IMR-90 (cell line): ENCODE measurements around the gene PCDHB15. TPM values are rescaled to one million over a fixed set of nuclear protein-coding genes. Genes with fewer than 3 reads are reported as not detected.

Experiments used
- ATAC-seq: fragments of 200-7000 bp; cut with Tn5 transposase; 2 replicates; pipeline ENCODE4 v1.9.1; 2020; ENCODE audit warnings: low read depth, mild to moderate bottlenecking, moderate library complexity
- BruUV-seq: library from RNA; stranded (reverse); fragments of 400-500 nt; replicated peaks from 2 replicates; lab custom pipeline; 2021; lab: Mats Ljungman, UMichigan
- CTCF ChIA-PET: fragments of 300-600 bp; formaldehyde crosslinking; extraction: SDS; loops from one replicate; lab custom pipeline; 2021; ENCODE audit warnings: antibody characterized with exemption; lab: Yijun Ruan, JAX
- POLR2A ChIA-PET: fragments of 300-600 bp; sonication (Branson Sonifier 250); formaldehyde crosslinking; loops from one replicate; lab custom pipeline; 2022; ENCODE audit warnings: antibody characterized with exemption; ENCODE audit not compliant: unreplicated experiment; lab: Charles Lee
- DNase-seq: peaks from one replicate; pipeline ENCODE4 v3.0.0; 2013
- H2AFZ ChIP-seq: replicated peaks from 2 replicates; pipeline ENCODE3; 2013; ENCODE audit warnings: low read length, mild to moderate bottlenecking; ENCODE audit not compliant: poor library complexity
- H2AK5ac ChIP-seq: 2 replicates; pipeline ENCODE4 v1.6.1; 2013; ENCODE audit warnings: low read depth, low read length, inconsistent platforms
- H2AK9ac ChIP-seq: replicated peaks from 2 replicates; pipeline ENCODE3; 2013; ENCODE audit warnings: mild to moderate bottlenecking, low read depth, low read length, moderate library complexity; ENCODE audit not compliant: poor library complexity
- H2BK120ac ChIP-seq: 2 replicates; pipeline ENCODE4 v1.6.1; 2013; ENCODE audit warnings: low read depth, low read length, inconsistent platforms
- H2BK15ac ChIP-seq: 3 replicates; pipeline ENCODE4 v1.6.1; 2013; ENCODE audit warnings: low read depth, low read length, inconsistent platforms
- H2BK20ac ChIP-seq: 2 replicates; pipeline ENCODE4 v1.6.1; 2013; ENCODE audit warnings: low read depth, mild to moderate bottlenecking, inconsistent platforms, low read length, moderate library complexity
- H2BK5ac ChIP-seq: 2 replicates; pipeline ENCODE4 v1.6.1; 2013; ENCODE audit warnings: mild to moderate bottlenecking, low read depth, low read length, inconsistent platforms; ENCODE audit not compliant: poor library complexity, severe bottlenecking
- H3K14ac ChIP-seq: replicated peaks from 2 replicates; pipeline ENCODE4 v1.6.1; 2013; ENCODE audit warnings: low read depth, low read length, inconsistent platforms
- H3K18ac ChIP-seq: 2 replicates; pipeline ENCODE4 v1.6.1; 2013; ENCODE audit warnings: low read depth, low read length, control low read depth
- H3K23ac ChIP-seq: 2 replicates; pipeline ENCODE4 v1.6.1; 2013; ENCODE audit warnings: low read depth, low read length, inconsistent platforms
- H3K27ac ChIP-seq: 2 replicates; pipeline ENCODE4 v1.5.1; 2013; ENCODE audit warnings: mild to moderate bottlenecking, control low read depth, low read length; ENCODE audit not compliant: insufficient read depth
- H3K27me3 ChIP-seq: 2 replicates; pipeline ENCODE4 v1.6.1; 2013; ENCODE audit warnings: low read length; ENCODE audit not compliant: control insufficient read depth, insufficient read depth
- H3K36me3 ChIP-seq: 2 replicates; pipeline ENCODE4 v1.6.1; 2013; ENCODE audit warnings: low read length, mixed read lengths; ENCODE audit not compliant: control insufficient read depth, insufficient read depth
- H3K4ac ChIP-seq: 2 replicates; pipeline ENCODE4 v1.6.1; 2013; ENCODE audit warnings: low read depth, low read length, inconsistent platforms
- H3K4me1 ChIP-seq: 2 replicates; pipeline ENCODE4 v1.6.1; 2013; ENCODE audit warnings: low read length, mixed read lengths; ENCODE audit not compliant: control insufficient read depth, insufficient read depth
- H3K4me2 ChIP-seq: 2 replicates; pipeline ENCODE4 v1.6.1; 2013; ENCODE audit warnings: low read depth, mild to moderate bottlenecking, control low read depth, low read length, moderate library complexity
- H3K4me3 ChIP-seq: 2 replicates; pipeline ENCODE4 v1.5.1; 2013; ENCODE audit warnings: low read depth, mild to moderate bottlenecking, control low read depth, low read length, moderate library complexity; ENCODE audit not compliant: insufficient read depth
- H3K56ac ChIP-seq: 2 replicates; pipeline ENCODE4 v1.6.1; 2013; ENCODE audit warnings: low read length, inconsistent platforms; ENCODE audit not compliant: insufficient read depth; ENCODE audit errors: extremely low read depth
- H3K79me1 ChIP-seq, 2 experiments: 2 replicates each; pipeline ENCODE4 v1.6.1; 2013; ENCODE audit warnings: low read length in 2 of 2, inconsistent platforms in 1 of 2, low read depth in 1 of 2
- H3K9ac ChIP-seq: 2 replicates; pipeline ENCODE4 v1.6.1; 2013; ENCODE audit warnings: low read depth, low read length, control low read depth
- H3K9me1 ChIP-seq: 2 replicates; pipeline ENCODE4 v1.6.1; 2013; ENCODE audit warnings: low read length, inconsistent platforms; ENCODE audit not compliant: insufficient read depth
- H3K9me3 ChIP-seq: 2 replicates; pipeline ENCODE4 v1.6.1; 2013; ENCODE audit warnings: low read length; ENCODE audit not compliant: control insufficient read depth, insufficient read depth
- H4K20me1 ChIP-seq: 2 replicates; pipeline ENCODE4 v1.6.1; 2013; ENCODE audit warnings: low read length, inconsistent platforms; ENCODE audit not compliant: insufficient read depth
- H4K5ac ChIP-seq: 2 replicates; pipeline ENCODE4 v1.6.1; 2013; ENCODE audit warnings: mild to moderate bottlenecking, low read depth, low read length, control low read depth
- H4K8ac ChIP-seq, 2 experiments: 2 replicates each; pipeline ENCODE4 v1.6.1; 2013; ENCODE audit warnings: low read depth in 2 of 2, low read length in 2 of 2, control low read depth in 1 of 2, inconsistent platforms in 1 of 2
- H4K91ac ChIP-seq: 2 replicates; pipeline ENCODE4 v1.6.1; 2013; ENCODE audit warnings: low read depth, low read length, inconsistent platforms; ENCODE audit not compliant: insufficient read depth
- BHLHE40 ChIP-seq: fragments of 150-350 bp; IDR thresholded peaks from 2 replicates; pipeline ENCODE4 v1.6.1; 2016; ENCODE audit warnings: mild to moderate bottlenecking, low read depth, low read length
- CEBPB ChIP-seq: IDR thresholded peaks from 2 replicates; pipeline ENCODE4 v1.6.1; 2012; ENCODE audit warnings: low read depth, low read length, improper control_type of control experiment
- CHD1 ChIP-seq: IDR thresholded peaks from 2 replicates; pipeline ENCODE4 v1.6.1; 2012; ENCODE audit warnings: low read depth, low read length, improper control_type of control experiment
- FOS ChIP-seq: fragments of 150-350 bp; IDR thresholded peaks from 2 replicates; pipeline ENCODE4 v1.6.1; 2016; ENCODE audit warnings: low read depth, low read length
- MAFK ChIP-seq: IDR thresholded peaks from 2 replicates; pipeline ENCODE4 v1.6.1; 2012; ENCODE audit warnings: low read depth, low read length, improper control_type of control experiment
- MAZ ChIP-seq: IDR thresholded peaks from 2 replicates; pipeline ENCODE4 v1.6.1; 2012; ENCODE audit warnings: low read depth, mild to moderate bottlenecking, low read length, improper control_type of control experiment, moderate library complexity, borderline replicate concordance
- MXI1 ChIP-seq: IDR thresholded peaks from 2 replicates; pipeline ENCODE4 v1.6.1; 2012; ENCODE audit warnings: low read depth, mild to moderate bottlenecking, low read length, moderate library complexity, borderline replicate concordance
- NFE2L2 ChIP-seq: fragments of 150-350 bp; IDR thresholded peaks from 2 replicates; pipeline ENCODE4 v1.6.1; 2016; ENCODE audit warnings: low read depth, mild to moderate bottlenecking, low read length
- POLR2A ChIP-seq: IDR thresholded peaks from 2 replicates; pipeline ENCODE4 v1.6.1; 2012; ENCODE audit warnings: mild to moderate bottlenecking, low read depth, low read length
- RAD21 ChIP-seq: IDR thresholded peaks from 2 replicates; pipeline ENCODE4 v1.6.1; 2012; ENCODE audit warnings: low read length, improper control_type of control experiment
- RCOR1 ChIP-seq: IDR thresholded peaks from 2 replicates; pipeline ENCODE4 v1.6.1; 2012; ENCODE audit warnings: mild to moderate bottlenecking, low read length, improper control_type of control experiment; ENCODE audit not compliant: insufficient replicate concordance
- RFX5 ChIP-seq: IDR thresholded peaks from 2 replicates; pipeline ENCODE4 v1.8.0; 2012; ENCODE audit warnings: low read depth, mild to moderate bottlenecking, low read length, moderate library complexity
- SMC3 ChIP-seq: fragments of 150-350 bp; IDR thresholded peaks from 2 replicates; pipeline ENCODE4 v1.6.1; 2016; ENCODE audit warnings: low read depth, mild to moderate bottlenecking, antibody characterized with exemption, low read length, moderate library complexity
- WGBS, 2 experiments: methylation state at CpG; one replicate each; pipeline versions ENCODE4 v1.1.5 to v1.1.7; 2013; ENCODE audit warnings: missing lambda C conversion rate in 2 of 2; ENCODE audit not compliant: insufficient read length in 1 of 2; ENCODE audit errors: extremely low coverage in 2 of 2; 5-methylcytosine and 5-hydroxymethylcytosine counted together
- dilution Hi-C: fragments of 300-500 bp; cut with HindIII; formaldehyde crosslinking; loops from one replicate; pipeline ENCODE4 v1.14.3; 2018; ENCODE audit warnings: low sequenced_read_pairs; ENCODE audit not compliant: unreplicated experiment
- in situ Hi-C: fragments of 300-500 bp; cut with MboI; formaldehyde crosslinking; loops from 3 replicates; pipeline ENCODE4 v1.14.3; 2019; ENCODE audit warnings: low sequenced_read_pairs, inconsistent platforms, mixed read lengths
- intact Hi-C: fragments of 100-400 bp; cut with micrococcal nuclease; formaldehyde crosslinking; loops from 2 replicates; pipeline ENCODE4 v1.10.0; 2022
- polyA plus RNA-seq, 3 experiments: library from polyadenylated mRNA; depleted of rRNA; stranded (reverse); fragments of >200 nt; gene quantifications; 2 replicates each; pipeline ENCODE4 v1.2.3, GENCODE V29; 2012; ENCODE audit warnings: low replicate concordance in 1 of 3
- total RNA-seq: library from RNA; depleted of rRNA; stranded (reverse); fragments of >200 nt; gene quantifications from 2 replicates; pipeline ENCODE4 v1.2.3, GENCODE V29; 2012
- TF ChIP-seq, protein P1 (sequence below): fragments of 150-350 bp; IDR thresholded peaks from 2 replicates; pipeline ENCODE4 v1.6.1; 2016; ENCODE audit warnings: low read depth, mild to moderate bottlenecking, low read length, moderate library complexity, borderline replicate concordance
- TF ChIP-seq, protein P2 (sequence below): fragments of 150-350 bp; IDR thresholded peaks from 2 replicates; pipeline ENCODE4 v1.6.1; 2017; ENCODE audit warnings: mild to moderate bottlenecking, antibody characterized with exemption, low read length, low read depth
- TF ChIP-seq, protein P3 (sequence below): conservative IDR thresholded peaks from 2 replicates; pipeline ENCODE4 v1.5.1; 2012; ENCODE audit warnings: mild to moderate bottlenecking, low read depth, low read length, improper control_type of control experiment

PCDHB15 gene
- total and polyA plus RNA-seq, 2 of the 4 experiments (the other 2 are of a cell fraction), result 0.17 to 0.18 TPM

DNA sequence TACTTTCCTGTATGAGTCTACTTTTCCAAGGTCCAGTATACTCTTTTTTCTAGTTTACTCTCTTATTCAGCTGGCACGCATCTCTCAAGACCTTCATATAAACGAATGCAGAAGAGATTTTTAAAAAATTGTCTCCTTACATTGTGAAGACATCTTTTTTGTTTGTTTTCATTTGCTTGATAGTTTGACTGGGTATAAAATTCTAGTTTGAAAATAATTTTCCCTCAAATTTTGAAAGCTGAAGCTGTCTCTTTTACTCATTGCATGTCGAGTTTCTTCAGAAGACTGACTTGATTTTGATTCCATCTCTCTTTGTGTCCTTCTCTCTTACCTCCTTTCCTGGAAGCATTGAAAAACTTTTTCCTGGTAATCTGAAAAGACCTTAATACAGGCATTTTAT lies 48.8 kb upstream of the PCDHB15 start:
- Histone ChIP-seq H4K8ac (no peak overlapping the region), H2BK5ac (no peak overlapping the region), H2AK5ac (no peak overlapping the region), H3K4me1 (no peaks in the 10 kb centered on the region), H3K23ac (no peak overlapping the region), H2AFZ (no peak overlapping the region), H3K9me3 (peaks cover 14% of the 10 kb centered on the region), H3K27ac (no peak overlapping the region), H3K14ac (no peak overlapping the region), H3K4me2 (no peak overlapping the region), H3K79me1 (no peaks in the 10 kb centered on the region), H3K9ac (no peak overlapping the region), H3K4ac (no peak overlapping the region), H3K56ac (no peak overlapping the region), H2BK20ac (no peak overlapping the region), H3K9me1 (no peaks in the 10 kb centered on the region), H4K20me1 (no peaks in the 10 kb centered on the region), H3K4me3 (no peak overlapping the region), H2AK9ac (no peak overlapping the region), H3K27me3 (no peaks in the 10 kb centered on the region), H4K91ac (no peak overlapping the region), H3K36me3 (no peaks in the 10 kb centered on the region), H2BK120ac (no peak overlapping the region), H2BK15ac (no peak overlapping the region), H4K5ac (no peak overlapping the region), H3K18ac (no peak overlapping the region)
- dilution Hi-C loops, result no loop called here
- DNase-seq (no peak), ATAC-seq (no peak)
- no TSS peak for BruUV-seq
- intact Hi-C loops, result no loop called here
- WGBS, 2 experiments, result no CpG with 5 or more reads among the region's 3 CpGs
- POLR2A ChIA-PET, result no interaction called here
- in situ Hi-C loops, result no loop called here
- TF ChIP-seq SMC3 (no peak), MXI1 (no peak), RFX5 (no peak), MAZ (no peak), NFE2L2 (no peak), RCOR1 (no peak), POLR2A (no peak), BHLHE40 (no peak), CEBPB (no peak), RAD21 (no peak), FOS (no peak), CHD1 (no peak), MAFK (no peak)
- TF ChIP-seq, protein P1, sequence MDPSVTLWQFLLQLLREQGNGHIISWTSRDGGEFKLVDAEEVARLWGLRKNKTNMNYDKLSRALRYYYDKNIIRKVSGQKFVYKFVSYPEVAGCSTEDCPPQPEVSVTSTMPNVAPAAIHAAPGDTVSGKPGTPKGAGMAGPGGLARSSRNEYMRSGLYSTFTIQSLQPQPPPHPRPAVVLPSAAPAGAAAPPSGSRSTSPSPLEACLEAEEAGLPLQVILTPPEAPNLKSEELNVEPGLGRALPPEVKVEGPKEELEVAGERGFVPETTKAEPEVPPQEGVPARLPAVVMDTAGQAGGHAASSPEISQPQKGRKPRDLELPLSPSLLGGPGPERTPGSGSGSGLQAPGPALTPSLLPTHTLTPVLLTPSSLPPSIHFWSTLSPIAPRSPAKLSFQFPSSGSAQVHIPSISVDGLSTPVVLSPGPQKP, result no peak
- TF ChIP-seq, protein P2, sequence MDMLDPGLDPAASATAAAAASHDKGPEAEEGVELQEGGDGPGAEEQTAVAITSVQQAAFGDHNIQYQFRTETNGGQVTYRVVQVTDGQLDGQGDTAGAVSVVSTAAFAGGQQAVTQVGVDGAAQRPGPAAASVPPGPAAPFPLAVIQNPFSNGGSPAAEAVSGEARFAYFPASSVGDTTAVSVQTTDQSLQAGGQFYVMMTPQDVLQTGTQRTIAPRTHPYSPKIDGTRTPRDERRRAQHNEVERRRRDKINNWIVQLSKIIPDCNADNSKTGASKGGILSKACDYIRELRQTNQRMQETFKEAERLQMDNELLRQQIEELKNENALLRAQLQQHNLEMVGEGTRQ, result no peak
- TF ChIP-seq, protein P3, sequence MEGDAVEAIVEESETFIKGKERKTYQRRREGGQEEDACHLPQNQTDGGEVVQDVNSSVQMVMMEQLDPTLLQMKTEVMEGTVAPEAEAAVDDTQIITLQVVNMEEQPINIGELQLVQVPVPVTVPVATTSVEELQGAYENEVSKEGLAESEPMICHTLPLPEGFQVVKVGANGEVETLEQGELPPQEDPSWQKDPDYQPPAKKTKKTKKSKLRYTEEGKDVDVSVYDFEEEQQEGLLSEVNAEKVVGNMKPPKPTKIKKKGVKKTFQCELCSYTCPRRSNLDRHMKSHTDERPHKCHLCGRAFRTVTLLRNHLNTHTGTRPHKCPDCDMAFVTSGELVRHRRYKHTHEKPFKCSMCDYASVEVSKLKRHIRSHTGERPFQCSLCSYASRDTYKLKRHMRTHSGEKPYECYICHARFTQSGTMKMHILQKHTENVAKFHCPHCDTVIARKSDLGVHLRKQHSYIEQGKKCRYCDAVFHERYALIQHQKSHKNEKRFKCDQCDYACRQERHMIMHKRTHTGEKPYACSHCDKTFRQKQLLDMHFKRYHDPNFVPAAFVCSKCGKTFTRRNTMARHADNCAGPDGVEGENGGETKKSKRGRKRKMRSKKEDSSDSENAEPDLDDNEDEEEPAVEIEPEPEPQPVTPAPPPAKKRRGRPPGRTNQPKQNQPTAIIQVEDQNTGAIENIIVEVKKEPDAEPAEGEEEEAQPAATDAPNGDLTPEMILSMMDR, result no peak
- CTCF ChIA-PET, result no interaction called here
